GM11168 (cell line): Measurements from ENCODE around the gene RLN1.
"Not testable (repeated sequence)": the region's sequence is repeated elsewhere in the genome, so short reads cannot be mapped to it uniquely, and the experiment has no call there.

Experiments
- in situ Hi-C: fragments of 300-500 bp; cut with MboI; formaldehyde crosslinking; loops from one replicate; pipeline ENCODE4 v1.12.0; 2022; ENCODE audit warnings: low sequenced_read_pairs; ENCODE audit not compliant: unreplicated experiment

The RLN1 gene

GRCh38 chr9:5326893-5327548 is 12.7 kb downstream of the RLN1 start:
- in situ Hi-C loops: no loop called here

- in situ Hi-C loops: no loop called here
Observed at GRCh38 chr9:5326187-5326586, 13.5 kb downstream of the RLN1 start.

- in situ Hi-C loops: not testable (repeated sequence)
Observed at GRCh38 chr9:5321601-5322000, 18.1 kb downstream of the RLN1 start.

- in situ Hi-C loops: no loop called here
Observed at GRCh38 chr9:5321058-5321457, 18.6 kb downstream of the RLN1 start.

GRCh38 chr9:5316406-5316805 is 23.3 kb downstream of the RLN1 start:
- in situ Hi-C loops: not testable (repeated sequence)

GRCh38 chr9:5315187-5315923 is 24.3 kb downstream of the RLN1 start:
- in situ Hi-C loops: no loop called here

- in situ Hi-C loops: no loop called here
Observed at GRCh38 chr9:5310851-5311250, 28.8 kb downstream of the RLN1 start.

GRCh38 chr9:5305741-5306140 is 33.9 kb downstream of the RLN1 start:
- in situ Hi-C loops: no loop called here

GRCh38 chr9:5303840-5304795 is 35.6 kb downstream of the RLN1 start, which contains the start of gene RLN2:
RLN2 (minus strand) TSS chr9:5304716; CDS start chr9:5304580, 136 bp downstream.
- in situ Hi-C loops: loop anchor here (5.0 kb wide), 1 partner anchor 33 kb away; the partner anchor contains the start of gene RLN1

GRCh38 chr9:5301544-5301943 is 38.1 kb downstream of the RLN1 start:
- in situ Hi-C loops: loop anchor here (5.0 kb wide), 1 partner anchor 36 kb away; the partner anchor contains the start of gene RLN1

- in situ Hi-C loops: no loop called here
Observed at GRCh38 chr9:5292141-5292540, 47.5 kb downstream of the RLN1 start.

GRCh38 chr9:5288591-5288990 is 51.1 kb downstream of the RLN1 start:
- in situ Hi-C loops: no loop called here

GRCh38 chr9:5286262-5286661 is 53.4 kb downstream of the RLN1 start:
- in situ Hi-C loops: no loop called here
